ENCODE measurements around the gene LTK.

The LTK gene

DNA sequence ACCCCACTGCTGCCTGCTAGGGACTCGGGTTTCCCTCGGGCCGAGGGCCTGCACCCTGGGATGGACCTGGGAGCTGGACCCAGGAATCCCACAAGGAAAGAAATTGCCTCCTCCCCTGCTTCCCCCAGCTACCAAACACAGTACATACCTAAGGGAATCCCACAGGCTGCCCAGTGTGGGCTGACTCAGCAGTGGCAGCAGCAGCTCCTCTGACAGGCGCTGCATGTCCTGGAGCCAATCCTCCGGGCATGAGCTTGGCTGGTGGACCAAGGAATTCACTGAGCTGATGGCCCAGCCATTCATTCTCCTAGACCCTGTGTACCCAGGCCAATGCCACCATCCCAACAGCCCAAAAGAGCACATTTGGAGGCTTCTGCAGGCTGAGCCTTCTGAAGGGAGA lies 9.5 kb upstream of the LTK start:
- no peak for DNase-seq

DNA sequence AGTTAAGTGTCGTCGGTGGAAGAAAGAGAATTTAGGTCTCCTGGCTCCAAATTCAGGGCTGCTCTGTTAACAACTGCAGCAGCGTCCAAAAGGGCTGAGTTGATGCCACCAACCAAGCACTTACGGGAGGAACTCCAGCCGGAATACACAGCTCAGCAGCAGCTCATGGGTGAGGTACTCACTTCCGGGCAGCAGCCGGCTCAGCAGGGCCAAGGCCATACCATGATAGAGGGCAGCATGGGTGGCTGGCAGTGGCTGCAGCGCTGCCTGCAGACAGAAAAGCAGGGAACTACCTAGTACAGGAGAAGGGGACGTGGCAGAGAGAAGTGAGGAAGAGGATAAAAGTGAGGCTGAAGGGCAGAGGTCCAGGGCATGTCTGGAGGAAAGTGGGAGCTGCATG lies 8.0 kb upstream of the LTK start:
- no peak for DNase-seq

DNA sequence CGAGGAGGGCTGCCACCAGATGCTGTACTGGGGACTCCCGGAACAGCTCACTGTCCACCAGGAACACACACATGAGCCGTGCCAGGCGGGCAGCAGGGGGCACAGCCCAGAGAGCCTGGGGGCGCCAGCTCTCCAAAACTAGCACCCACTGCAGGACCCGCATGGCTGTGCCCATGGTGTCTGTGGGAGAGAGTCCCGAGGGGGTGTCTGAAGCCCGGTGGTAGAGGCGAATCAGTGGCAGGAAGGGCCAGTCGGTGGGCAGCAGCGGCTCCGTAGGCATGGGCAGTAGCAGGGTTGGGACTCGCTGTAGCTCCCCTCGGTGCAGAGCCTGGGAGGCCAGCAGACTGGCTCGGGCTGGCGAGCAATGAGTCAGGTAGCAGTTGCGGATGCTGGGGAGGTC lies 7.0 kb upstream of the LTK start:
- no peak for DNase-seq

DNA sequence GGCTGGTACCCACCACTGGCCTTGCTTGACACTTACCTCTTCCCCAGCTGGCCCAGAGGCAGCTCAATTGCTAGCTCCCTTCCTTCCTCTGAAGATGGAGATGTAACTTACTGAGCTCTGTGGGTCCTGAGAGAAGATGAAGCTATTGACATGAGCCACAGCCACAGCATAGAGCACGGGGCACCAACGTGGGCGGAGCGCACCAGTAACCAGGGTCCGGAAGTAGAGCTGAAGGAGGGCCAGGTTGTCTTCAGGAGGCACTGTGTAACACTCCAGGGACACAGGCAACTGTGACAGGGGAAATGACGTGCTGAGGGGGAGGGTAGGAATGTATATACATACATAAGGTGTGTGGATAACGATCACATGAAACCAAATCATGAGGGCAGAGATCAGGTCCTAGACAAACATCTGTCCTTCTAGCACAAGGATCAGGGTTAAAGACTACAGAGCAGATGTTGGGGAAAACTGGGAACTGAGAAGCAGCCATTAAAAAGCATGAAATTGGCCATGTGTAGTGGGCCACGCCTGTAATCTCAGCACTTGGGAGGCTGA lies 4.3 kb upstream of the LTK start:
- no peak for DNase-seq

DNA sequence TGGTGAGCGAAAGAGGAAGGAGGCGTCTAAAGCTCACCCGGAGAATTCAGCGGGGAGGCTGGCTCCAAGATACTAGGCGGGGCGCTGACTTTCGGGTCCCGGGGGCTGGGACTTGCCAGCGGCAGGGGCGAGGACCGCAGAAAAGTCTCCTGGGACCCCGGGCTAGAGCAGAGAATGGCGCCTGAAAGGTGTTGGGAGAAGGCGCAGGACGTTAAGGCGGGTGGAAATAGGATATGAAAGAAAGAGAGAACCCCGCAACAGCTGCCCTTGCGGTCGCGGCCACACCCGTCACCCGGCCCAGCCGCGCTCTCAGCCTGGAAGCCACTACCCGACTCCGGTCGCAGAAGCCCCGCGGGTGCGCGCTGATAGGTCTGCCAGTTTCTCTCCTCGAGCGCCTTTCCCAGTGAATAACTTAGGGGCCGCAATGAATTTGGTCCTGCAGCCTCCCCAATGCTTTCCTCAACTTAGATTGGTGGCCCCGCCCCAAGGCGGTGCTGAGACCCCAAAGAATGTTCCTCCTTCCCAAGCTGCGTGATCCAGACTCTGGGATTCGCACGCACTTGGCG lies 604 bp downstream of the LTK start:
- DNase-seq: peak in 1 of 2 donors; percentile 10

DNA sequence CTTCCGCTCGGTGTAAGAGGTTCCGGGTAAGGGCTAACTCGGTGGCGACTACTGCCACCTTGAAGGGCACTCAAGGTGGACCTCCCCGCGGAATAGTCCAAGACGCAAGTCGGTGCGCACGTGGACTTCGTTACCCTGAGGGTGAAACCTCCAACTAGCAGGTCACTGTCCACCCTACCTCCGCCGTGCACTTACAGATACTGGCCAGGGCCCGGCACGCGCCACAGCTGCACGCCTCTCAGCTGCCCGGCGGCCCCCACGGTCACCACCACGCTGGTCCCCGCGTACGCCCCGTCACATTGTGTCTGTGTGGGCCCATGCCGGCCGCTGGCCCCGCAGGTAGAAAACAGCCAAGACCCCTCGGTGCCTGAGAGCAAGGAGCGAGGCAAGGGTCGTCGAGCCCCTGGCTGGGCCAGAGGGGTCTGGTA lies 1.1 kb downstream of the LTK start:
- no peak for DNase-seq

DNA sequence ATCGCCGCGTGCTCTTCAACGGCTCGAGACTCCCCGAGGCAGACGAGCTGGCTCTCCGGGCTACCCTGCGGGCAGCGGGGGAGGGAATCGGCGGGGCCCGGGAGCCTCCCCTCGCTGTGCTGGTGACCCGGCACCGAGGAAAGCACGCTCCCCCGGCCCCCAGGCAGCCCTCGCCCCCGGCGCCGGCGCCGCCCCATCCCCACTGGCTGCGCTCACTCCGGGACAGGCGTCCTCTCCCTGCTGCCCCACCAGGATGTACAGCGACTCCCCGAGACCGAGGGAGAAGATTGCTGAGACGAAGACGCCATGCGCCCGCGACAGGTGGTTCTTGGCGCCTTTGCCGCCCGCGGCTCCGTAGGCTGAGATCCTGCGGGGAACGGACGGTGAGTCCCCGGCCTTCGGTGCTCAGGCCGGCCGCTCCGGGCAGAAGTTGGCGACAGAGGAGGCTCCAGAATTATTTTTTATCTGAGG lies 1.7 kb downstream of the LTK start:
- peak in 1 of 2 donors; percentile 21 for DNase-seq

DNA sequence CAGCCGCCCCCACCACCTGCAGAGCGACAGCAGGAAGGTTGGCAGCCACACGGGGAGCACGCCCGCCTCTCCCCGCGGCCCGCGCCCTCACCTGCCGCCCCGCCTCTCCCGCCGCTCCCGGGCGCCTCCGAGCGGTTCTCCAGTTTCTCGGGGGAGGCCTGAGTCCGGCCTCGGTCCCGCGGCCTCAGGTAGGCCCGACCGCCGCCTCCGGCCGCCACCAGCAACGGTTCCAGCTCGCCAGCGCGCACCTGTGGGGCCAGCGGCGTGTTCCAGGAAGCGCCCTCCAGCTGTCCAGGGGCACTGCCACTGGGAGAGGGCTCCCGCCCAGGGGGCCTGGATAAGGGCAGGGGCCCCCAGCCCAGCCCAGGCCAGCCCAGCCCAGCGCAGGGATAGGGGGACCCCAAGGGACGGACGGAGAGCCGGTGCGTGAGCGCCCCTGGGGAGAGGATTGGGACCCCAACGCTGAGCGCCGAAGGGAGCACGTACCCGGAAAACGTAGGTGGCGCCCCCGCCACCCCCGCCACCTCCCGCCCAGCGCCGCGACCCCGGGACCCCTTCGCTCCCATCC lies 2.2 kb downstream of the LTK start:
- DNase-seq: no peak

DNA sequence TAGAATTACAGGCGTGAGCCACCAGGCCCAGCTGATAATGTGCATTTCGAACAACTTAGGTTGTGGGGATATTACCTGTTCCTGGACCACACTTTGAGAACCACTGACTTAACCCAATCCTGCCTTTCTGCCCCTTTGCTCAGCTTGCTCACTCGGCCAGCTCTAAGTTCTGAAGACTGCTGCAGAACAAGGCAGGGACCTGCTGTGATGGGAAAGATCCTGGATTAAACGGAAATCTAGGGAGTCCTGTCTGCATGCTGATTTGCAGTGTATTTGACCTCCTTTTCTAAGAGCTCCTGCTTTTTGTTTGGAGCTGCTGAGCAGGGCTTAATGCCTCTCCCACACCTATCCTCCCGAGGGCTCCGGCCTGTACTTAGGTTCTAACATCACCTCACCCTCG lies 2.9 kb downstream of the LTK start:
- DNase-seq: no peak

DNA sequence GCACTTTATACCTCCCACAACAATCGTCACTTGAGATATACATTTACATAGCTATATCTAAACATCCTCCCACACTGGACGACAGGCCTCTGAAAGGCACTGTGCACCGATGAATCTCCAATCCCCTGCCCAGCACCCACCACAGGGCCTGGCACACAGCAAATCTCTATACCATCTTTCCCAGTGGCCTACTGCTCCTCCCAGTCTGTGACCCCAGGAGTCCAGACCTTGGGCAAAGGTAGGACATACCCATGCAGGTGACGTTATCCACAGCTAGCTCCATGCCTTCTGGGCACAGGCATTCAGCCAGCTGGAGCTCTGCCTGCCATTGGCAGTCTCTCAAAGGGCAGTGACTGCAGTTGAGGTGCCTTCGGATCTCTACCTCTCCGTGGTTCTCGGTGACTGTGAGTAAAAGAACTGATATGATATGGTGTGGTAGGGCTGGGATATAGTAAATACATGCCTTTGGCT lies 5.8 kb downstream of the LTK start:
- DNase-seq: no peak

DNA sequence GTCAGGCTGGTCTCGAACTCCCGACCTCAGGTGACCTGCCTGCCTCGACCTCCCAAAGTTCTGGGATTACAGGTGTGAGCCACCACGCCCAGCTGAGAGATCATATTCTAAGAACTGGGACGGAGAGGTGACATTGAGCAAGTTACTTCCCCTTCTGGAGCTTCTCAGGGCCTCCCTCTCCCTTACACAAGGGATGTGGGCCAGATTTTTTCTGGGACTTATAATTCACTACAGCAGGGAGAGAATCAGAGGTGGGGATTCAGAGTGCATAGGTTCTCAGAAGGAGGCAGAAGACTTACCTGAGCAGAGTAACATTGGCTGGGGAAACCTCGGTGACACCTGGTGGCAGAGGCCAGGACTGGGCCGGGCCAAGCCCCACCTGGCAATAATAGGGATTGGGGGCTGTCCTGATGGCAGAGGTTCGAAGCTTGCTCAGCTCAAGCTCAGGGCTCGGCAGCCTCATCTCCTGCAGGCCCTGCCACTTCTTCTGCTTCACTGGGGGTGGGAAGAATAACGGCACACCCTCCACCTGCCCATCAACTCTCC lies 6.8 kb downstream of the LTK start:
- no peak for DNase-seq

DNA sequence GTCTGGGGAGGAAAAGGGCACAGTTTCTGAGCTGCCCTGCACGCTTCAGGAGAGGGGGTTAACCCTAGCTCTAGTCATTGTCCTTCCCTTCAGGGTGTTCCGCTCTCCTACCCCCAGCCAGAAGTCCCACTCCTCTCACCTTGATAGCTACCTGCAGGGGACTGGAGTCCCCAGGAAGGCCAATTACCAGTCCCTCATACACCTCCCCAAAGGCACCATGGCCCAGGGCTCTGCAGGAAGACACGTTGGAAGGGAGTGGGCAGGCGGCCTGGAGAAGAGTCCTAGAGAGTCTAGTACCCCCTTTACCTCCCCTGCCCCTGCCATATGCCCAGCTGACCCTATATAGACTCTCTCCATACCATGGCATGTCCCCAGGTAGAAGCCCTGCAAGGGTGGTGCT lies 7.9 kb downstream of the LTK start:
- no peak for DNase-seq

DNA sequence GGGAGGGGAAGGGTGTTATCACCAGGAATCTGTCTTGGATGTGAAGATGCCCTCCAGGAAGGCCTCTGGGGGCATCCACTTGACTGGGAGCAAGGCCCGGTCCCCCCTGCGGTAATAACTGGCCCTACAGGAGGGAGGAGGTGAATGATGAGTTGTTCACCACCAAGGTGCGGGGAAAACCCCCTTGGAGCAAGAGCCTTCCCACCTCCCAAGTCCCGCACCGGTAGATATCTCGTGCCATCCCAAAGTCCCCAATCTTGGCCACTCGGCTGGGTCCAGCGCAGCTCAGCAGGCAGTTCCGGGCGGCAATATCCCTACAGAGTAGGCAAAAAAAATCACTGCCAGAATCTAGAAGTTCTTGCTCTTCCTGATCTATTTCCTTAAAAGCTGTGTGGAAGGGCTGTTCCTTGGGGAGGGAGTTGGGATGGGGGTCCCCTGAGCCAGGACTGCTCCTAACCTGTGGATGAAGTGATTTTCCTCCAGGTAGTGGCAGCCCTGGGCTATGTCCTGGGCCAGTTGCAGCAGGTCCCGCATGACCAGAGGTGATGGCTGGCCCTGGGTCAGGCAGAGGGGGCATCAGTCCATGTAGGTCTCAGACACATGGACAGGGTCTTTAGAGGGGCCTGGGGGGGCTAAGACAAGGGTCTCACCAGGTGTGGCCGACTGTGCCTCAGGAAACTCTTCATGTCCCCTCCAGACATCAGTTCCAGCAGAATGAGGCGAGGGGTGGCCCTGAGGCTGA lies 8.7 kb downstream of the LTK start:
- no peak for DNase-seq

DNA sequence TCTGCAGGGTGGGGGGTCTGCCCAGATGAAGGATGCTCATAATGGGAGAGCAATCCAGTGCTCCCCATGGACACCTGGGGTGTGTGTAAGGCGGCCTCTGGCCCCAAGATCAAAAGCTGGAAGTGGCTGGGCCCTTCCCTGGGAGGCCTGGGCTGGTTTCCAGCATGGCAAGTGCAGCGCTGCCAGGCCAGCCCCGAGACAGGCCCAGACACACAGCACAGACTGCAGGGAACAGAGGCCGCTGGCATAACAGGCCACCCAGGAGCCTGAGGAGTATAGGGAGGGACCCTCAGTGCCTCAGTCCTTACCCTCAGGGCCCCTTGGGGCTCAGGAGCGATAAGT lies 10.0 kb downstream of the LTK start:
- no peak for DNase-seq

DNA sequence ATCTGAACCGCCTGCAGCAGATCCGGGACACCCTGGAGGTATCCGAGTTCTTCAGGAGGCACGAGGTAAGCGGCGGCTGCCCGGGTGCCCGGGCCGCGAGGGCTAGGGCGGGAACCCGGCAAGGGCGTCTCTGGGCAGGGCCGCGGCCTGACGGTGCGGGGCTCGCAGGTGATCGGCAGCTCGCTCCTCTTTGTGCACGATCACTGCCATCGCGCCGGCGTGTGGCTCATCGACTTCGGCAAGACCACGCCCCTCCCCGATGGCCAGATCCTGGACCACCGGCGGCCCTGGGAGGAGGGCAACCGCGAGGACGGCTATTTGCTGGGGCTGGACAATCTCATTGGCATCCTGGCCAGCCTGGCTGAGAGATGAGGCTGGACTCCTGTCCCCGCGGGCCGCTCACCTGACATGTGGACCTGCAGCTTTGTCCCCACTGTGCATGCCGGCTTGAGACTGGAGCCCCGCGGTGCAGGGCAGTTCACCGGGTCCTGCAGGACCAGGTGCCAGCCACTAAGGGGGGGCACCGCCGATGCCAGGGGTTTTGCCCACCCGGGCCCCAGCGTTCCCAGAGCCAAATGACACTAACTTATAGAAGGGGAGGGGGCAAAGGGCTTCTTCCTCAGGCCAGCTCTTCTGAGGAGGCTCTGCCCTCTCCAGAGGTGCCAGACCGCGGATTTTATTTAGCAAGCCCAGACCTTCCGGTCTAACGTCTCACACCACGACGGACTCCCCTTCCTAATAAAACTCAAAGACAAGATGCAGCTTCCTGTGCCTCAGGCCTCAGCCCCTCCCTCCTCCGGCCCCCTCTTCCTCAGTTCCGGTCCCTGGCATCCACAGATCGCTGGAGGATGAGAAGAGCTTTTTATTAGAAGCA lies 10.6 kb downstream of the LTK start:
- DNase-seq: no peak

DNA sequence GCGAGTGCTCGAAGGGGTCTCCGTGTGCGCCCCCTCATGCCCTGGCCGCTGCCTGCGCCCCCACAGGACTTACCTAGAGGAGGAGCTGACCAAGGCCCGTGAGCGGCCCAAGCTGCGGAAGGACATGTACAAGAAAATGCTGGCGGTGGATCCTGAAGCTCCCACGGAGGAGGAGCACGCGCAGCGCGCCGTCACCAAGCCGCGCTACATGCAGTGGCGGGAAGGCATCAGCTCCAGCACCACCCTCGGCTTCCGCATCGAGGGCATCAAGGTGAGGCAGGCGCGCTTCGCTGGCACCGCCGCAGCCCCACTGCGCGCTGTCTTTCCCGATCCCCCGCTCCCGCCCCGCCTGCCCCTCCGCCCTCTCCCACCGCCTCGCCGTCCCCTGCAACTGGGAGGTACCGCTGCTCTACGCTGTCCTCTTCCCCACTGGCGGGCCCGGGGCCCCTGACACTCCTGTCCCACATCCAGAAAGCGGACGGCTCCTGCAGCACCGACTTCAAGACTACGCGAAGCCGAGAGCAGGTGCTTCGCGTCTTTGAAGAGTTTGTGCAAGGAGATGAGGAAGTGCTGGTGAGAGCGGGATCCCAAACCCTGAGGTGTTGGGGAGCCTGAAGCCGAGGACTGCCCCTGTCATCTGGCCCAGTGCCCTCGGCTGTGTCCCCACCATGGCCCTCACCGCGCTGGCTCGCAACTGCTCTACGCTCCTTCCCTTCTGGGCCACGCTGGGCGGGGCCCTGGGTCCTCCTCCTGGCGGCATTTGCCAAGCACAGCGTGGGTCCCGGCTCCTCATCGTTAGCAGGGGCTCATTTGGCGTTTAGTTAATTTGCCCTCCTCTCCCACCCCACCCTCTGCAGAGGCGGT lies 11.5 kb downstream of the LTK start:
- DNase-seq: peak; percentile 37 to 44

DNA sequence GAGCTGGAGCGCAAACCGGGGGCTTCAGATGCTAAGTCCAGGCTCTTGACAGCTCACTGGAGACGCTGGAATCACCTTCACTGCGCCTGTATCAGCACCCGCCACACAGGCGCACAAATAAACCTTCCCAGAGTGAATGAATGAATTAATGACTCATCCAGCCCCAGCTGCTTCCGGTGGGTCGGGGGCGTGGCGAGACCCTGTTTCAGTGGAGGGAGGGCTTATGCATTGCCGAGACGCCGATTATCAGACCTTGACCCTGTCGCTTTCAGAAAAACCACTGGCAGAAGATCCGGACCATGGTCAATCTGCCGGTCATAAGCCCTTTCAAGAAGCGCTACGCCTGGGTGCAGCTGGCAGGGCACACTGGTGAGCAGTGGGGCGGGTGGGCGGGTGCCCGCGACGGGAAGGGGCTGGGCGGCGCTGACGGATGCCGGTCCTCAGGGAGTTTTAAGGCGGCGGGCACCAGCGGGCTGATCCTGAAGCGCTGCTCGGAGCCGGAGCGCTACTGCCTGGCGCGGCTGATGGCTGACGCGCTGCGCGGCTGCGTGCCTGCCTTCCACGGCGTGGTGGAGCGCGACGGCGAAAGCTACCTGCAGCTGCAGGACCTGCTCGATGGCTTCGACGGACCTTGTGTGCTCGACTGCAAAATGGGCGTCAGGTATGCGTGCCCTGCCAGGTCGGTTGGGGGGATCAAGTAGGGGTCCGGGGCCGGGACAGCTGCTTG lies 12.3 kb downstream of the LTK start:
- peak in 1 of 2 donors; percentile 40 for DNase-seq

DNA sequence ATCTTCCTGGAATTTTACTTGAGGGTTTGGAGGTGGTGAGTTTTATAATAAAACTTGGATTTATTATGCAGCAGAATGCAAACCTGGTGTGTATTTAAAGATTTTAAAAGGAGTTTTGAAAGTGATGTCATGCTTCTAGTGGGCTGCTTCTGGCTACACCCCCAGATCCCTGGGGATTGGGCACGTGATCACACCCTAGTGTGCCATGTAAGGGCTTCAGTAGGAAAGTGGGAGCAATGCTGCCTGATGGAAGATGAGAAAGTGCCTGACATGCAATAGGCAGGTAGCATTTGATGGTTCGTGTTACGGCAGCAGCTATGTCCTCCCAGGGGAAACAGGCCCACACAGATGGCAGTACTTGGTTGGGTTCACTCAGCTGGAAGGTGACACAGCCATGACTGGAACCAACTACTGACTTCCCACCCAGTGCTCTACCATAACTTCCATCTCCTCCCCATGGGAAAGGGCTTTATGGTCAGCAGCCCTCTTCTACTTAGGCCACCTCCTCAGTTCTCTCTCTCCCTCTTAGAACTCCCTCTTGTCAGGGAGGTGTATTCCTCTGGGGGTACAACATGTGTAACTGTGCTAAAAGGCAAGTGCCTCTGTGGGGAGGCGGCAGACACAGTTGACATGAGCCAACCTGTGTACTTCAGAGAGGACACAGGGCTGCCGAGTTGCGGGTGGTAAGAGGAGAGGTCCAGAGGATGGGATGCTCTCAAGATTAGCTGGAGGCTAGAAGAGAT lies 14.3 kb downstream of the LTK start:
- no peak for DNase-seq

DNA sequence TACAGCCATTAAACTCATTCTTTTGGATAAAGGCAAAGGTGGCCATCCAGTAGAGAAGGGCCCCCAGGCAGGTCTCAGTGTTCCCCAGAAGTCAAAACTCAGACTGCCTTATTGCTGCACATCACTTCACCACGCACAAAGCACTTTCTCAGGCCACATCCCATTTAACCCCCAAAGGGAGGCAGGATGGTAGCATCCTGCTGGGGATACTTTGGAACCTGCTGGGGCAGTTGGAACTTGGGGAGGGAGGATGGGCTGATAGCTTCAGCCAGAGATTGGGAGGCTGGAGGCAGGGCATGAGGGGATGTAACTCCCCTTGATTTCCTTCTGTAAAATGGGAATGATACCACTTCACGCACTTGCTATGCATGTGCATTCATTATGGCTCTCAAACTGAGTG lies 15.0 kb downstream of the LTK start:
- DNase-seq: no peak

Data from activated CD4-positive, alpha-beta T cell treated with anti-CD3 and anti-CD28 coated beads for 4 hours (primary cell).